GM21381 (cell line): ENCODE measurements around the gene RAD51AP1.

Source experiments
- ATAC-seq: cut with Tn5 transposase; IDR thresholded peaks from one replicate; pipeline ENCODE4 v1.9.1; 2021; ENCODE audit warnings: mild to moderate bottlenecking, moderate library complexity; ENCODE audit not compliant: unreplicated experiment

Gene RAD51AP1

DNA sequence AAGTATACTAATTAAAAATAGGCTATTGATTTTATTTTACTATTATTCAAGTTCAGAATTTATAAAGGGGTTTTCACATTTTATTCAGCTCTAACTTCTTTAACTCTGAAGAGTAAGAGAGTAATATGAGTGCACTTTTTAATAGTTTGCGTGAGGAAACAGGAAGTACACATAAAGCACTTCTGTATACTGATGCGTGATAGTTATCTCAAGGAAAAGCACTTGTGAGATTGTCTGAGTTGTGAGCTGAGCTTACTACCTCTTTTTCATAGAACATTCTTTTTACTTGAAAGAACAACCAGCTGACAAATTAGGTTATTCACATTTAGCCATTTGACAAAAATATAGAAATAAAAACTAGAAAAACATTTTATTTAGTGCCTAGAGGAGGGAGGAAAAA, 1.9 kb downstream of the RAD51AP1 start:
- no peak for ATAC-seq

DNA sequence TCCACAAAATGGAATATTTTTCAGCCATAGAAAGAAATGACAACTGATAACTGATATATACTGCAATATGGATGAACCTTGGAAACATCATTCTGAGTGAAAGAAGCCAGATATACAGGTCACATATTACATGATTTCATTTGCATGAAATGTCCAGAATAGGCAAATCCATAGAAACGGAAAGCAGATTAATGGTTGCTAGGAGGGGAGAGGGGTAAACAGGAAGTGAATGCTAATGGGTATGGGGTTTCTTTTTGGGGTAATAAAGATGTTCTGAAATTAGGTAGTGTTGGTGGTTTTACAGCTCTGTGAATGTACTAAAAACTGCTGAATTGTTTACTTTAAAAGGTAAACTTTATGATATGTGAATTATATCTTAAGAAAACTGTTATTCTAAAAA, 6.5 kb downstream of the RAD51AP1 start:
- ATAC-seq: no peak

DNA sequence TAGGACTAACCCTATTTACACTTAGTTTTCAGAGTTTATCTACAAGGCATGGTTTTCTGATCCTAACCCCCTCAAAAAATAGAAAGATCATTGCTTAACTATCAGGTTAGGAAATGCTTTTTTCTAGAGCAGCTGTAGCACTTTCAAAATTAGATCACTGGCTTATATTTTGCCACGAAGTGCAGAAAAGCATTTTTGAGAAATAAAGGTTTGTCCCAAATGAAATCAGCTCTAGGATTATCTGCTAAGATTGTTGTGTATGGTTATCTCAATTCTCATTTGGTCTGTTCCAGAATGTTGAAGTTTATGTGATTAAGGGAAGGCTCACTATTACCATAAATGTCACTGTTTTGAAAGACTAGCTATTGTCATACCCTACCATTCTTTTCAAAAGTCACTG, 13.5 kb downstream of the RAD51AP1 start:
- ATAC-seq: no peak

DNA sequence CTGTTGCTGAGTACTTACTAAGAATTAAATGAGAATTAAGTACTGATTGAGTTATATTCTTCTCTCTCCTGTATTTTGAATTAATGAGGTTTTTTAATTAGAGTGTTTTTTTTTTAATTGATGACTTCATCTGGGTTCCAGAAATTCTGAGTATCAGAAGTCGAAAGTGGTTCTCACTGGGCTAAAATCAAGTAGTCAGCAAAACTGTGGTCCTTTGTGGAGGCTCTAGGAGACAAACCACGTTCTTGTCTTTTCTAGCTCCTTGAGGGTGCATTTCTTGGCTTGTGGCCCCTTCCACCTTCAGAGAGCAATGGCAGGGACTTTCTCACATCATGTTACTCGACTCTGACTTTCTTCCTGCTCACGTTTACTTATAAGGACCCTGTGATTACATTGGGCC, 15.3 kb downstream of the RAD51AP1 start:
- ATAC-seq: no peak

DNA sequence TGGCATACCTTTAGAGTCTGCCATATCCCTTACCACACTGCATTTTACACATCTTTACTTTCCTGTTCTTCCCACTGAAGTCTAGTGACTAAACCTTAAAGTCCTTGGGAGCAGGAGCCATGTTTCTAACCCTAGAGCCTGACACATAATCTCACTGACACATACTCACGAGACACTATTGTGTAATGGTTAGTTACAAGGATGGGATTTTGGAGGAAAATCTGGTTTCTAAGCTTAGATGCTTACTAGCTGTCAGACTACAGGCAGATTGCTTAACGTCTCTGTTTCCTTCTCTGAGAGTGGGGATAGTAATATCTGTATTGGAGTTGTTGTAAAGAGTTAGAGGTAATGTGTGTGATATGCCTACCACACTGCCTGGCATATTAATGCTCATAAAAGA, 17.1 kb downstream of the RAD51AP1 start:
- no peak for ATAC-seq

DNA sequence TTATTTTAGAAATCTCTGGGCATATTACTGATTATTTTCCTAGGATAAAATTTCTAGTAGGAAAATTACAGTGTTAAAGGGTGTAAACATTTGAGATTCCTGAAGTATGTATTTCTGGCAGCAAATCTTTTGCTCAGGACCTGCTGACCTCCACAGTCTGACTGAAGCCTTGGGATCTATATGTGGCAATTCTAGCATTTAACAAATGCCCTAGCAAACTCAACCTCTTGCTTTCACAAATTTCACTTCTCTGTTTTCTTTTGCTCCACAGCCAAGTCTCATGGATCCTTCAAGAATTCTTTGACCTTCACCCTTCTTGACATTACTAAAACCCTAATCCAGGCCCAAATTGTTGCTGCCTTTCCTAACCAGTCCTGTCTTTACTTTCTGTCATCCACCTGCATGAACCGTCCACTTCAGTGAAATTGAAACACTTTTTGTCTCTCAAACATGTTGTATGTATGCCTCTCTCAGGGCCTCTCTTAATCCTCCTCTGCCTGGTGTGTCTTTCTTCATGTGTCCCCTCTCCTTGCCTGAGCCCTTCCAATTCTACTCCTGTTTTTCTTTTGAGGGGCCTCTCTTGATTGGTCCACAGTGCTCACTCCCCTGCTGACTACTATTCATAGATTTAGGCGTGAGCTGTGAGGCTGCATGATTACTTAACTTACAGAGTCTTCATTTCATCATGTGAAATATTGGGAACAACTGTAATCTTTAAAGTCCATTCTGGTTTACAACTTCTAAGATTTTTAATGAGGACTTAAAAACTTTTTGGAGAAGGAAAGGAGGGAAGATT, 18.2 kb downstream of the RAD51AP1 start:
- ATAC-seq: no peak

DNA sequence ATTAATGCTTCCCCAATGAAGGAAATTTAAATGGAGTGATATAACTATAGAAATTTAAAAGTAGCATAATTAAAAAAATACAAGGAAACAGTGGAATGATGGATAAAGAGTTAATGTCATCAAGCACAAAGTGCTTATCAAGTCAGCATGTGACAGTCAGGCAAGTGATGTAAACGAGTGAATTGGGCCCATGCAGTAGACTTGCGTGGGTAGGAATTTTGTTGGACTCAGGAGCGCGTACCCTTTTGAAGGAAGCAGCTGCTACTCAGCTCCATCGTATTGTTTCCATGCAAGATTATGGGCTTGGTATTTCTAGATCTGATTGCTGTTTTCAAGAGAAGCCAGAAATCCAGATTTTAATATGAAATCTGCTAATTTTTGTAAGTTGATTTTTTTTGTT, 18.9 kb downstream of the RAD51AP1 start:
- no peak for ATAC-seq

DNA sequence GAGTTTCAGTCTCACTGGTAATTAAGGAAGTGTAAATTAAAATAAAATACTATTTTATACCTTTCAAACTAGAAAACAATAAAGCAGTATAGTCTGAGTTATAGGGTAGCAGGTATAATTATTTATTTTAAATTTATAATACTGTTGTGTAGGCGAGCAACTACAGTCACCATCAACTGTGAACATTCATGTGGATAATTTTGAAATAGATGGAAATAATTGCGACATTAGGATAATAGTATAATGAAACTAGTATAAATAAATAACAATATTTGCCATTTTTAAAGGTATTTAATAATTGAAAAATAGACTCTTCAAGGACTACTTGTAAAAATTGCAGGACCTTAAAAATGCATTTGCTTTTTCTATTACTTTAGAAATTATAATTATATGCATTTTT, 19.5 kb downstream of the RAD51AP1 start:
- no peak for ATAC-seq

DNA sequence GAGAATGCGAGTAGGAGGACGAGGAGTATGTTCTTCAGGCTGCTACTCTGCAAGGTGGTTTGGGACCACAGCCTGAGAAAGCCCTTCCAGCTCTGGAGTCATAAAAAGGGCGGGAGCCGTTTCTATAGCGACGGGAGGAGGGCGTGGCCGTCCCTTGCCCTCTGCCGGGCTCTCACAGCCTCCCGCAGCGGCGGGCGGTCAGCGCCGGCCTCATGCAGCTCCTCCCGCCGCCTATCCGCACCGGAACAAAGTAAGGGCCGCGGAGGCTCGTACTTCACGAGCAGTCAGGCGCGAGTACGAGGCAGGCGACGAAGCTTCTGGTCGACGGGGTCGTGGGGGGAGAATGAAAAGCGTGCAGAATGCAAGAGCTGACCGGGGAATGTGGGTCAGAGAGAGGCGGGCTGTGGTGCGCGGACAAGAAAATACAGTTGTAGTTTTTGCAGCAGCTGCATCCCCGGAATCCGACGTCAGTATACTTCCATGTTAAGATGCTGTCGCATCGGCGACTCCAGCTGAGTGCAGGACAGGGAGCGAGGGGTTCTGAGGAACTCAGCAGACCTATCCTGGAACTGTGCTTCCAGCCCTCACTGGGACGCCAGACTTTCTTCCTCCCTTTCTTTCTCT, 23.5 kb downstream of the RAD51AP1 start, which contains the start of gene DYRK4:
TSS of gene DYRK4 (plus strand) at position 175 of the 624 bp plus-strand sequence. CDS start at position 213, 38 bp downstream.
- no peak for ATAC-seq

DNA sequence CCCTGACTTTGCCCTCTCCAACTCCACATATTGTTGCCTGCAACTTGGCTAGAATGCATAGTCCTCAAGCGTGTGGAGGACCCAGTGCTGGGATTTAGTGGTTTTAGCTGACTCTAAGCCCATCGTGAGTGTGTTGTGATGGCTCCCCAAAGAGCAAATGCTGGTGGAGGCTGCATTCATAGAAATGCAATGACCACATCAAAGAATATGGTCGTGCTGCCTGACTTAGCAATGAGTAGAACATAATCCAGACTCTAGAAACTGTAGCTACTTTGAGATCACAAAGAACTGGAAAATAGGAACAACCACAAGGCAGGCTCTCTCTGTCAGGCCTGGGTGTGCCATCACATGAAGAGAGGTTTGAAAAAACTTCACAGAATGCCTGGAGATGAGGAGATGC, 24.6 kb downstream of the RAD51AP1 start:
- ATAC-seq: no peak

DNA sequence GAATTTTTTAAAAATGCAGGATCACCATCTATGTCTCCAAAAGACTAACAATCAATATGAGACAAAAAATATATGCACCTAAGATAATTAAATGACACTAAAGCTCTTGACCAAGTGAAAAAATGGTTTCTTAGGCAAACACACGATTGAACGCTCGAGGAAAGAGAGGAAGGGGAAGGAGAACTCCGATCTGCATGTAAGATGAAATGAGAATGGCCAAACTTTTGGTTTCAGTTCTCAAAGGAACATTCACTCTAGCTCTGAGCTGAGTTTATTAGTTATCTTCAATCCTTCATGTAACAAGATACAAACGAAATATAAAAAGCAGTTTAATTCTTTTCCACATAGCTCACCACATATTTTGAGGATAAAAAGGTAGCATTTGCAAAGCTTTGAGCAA, 26.1 kb downstream of the RAD51AP1 start:
- peak; percentile 40 for ATAC-seq

DNA sequence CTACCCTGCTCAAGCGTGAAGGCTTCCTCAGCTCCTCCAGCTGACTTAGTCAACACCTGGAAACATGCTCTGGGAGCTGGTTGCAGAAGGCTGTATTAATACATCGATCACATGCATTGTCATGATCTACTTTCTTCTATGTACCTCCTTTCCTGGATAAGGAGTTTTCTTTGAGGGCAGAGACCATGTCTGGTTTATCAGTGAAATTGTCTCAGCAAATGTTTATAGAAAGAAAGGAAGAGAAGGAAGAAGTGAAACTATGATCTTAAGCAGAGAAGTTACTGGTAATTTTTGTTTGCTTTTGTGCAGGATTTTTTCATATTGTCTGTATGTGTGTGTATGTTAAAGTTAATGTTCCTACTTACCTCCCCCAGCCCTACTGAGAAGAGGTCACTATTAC, 27.8 kb downstream of the RAD51AP1 start:
- no peak for ATAC-seq

DNA sequence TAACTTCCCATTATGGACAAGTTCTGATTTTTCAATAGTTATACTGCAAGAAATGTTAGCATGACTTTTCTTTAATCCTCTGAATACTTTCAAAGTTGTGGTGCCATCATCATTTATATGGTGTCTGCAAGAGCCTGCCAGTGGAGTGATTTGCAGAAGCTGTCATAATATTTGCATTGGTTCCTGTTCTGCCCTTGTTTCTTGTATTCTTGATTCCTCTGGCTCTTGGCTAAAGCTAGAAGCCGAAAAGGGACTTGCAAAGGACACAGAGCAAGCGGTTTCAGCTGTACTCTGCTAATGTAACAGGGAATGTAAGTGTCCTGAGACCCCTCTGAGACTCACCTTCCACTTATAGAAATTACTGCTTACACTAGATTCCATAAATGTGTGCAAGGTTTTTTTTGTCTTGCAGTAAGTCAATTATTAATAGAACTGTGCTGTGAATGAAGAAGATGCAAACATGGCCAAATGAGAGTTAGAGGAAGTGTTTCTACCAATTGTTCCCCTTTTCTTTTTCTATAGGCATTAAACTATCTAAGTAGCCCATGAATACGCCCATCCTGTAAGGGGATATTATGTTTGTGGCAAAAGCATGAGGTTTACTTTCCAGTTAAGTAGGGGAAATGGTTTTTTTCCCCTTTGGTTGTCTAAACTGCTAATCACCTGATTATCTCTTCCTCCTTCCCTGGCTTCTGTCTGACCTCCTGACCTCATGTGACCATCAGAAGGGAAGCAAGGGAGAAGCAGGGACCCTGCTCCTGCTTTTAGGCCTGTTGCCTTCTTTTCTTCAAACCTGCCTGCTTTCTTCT, 28.6 kb downstream of the RAD51AP1 start:
- ATAC-seq: peak; percentile 55

DNA sequence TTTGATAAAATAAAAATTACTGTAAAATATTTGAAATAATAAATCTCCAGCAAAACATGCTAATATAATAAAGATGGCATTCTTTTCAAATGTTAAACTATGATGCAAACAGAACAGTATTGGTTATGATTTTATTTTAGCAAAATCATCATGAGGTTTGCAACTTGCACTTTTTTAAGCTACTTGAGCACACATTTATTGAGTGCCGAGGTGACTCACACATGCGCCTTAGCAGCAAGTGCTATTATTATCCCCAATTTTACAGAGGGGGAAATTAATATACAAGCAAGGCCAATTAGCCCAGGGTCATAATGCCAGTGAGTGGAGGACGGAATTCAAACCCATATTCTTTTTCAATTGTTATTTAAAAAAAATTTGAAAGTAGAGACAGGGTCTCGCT, 30.6 kb downstream of the RAD51AP1 start:
- ATAC-seq: no peak

DNA sequence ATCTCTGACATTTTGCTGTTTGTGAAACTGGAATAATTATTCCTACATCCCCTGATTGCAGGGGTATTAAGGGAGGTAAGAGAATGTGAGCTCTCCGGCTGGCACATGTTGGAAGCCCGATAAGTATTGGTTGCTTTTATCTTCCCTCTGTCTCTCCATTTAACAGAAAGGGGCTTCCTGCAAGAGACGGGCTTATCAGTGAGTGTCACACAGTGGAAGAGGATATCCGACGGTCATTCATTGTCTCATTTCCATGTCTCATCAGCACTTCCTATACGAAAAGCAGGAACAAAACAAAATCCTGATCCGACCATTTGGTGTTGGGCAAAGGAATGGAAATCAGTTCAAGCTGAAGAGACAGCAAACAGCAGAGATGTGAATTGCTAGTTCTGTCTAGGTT, 34.0 kb downstream of the RAD51AP1 start:
- ATAC-seq: no peak

DNA sequence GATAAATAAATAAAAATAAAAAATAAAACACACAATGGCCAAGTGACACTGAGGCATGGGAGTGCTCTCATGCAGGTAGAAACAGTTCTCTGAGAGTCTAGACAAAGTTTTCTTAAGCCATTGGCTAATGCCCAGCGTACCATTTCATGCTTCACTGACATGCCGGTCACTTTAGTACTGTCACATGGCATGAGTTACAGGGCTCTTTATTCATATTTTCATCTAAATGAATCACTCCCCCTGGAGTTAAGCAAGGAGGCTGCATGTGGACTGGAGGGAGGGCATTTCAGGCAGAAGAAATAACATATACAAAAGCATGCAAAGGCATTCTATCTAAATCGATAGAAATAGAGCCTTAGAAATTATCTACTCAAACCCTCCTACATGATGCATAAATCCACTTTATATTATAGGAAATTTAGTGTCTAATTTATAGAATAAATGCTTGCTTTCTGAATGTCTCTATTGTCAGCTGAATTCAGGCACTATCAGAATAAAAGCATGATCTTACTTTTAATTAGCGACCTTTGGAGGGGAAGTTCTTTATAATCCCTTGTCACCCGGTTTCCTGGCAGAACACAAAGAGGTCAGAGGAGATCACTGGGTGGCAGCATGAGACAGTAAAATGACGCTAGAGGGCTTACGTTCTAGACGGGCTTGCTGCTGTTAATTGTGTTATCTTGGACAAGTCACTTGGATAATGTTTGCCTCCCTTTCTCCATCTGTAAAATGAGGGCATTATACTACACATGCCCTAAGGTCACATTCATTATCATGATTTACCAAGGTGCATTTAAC, 40.8 kb downstream of the RAD51AP1 start:
- no peak for ATAC-seq

DNA sequence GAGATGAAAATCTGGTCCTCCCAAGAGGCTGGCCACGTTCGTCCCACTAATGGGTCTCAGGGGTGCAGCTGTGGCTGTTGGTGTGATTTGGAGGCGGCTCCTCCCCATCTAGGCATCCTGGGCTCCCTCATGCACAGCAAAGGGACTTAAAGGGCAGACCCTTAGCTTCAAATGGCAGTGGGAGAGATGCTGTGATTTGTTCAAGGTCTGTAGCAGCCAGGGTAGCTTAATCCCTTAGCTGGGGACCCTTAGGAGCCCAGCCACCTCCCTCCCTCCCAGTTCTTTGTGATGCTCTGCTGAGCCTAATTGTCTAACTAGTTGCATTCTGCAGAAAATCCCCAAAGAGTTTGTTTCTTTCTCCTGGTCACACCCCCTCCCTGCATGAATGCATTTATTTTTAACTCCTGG, 41.6 kb downstream of the RAD51AP1 start:
- ATAC-seq: no peak

DNA sequence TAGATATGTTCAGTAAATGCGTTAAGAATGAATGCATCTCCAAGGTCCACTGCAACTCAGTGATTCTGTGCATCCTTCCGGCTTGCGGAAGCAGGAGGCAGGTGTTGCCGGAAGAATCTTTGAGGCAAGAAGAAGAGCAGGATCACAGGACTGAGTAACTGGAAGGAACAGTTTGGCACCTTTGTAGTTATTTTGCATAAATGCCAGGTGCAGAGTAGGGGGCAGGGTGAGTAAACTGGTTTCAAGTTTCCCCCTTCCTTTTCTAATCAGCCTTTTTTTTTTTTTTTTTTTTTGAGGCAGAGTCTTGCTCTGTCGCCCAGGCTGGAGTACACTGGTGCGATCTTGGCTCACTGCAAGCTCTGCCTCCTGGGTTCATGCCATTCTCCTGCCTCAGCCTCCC, 45.6 kb downstream of the RAD51AP1 start:
- ATAC-seq: no peak

DNA sequence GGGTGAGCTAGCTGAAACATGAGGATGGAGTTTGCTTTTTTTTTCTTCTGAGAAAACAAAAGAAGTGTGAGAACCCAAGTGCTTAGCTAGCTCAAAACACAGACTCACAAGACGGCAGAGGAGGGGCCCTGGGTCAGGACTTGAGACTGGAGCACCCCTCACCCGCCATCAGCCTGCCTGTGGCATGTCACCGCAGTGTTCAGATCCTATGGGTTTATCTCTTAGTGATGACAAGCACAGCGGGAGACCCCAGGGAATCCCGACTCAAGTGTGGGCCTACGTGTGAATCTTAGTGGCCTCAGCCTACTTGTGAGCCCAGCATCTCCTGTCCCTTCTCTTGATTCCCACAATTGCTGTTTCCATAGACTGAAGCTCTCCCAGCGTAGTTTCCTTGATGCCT, 46.2 kb downstream of the RAD51AP1 start:
- no peak for ATAC-seq

DNA sequence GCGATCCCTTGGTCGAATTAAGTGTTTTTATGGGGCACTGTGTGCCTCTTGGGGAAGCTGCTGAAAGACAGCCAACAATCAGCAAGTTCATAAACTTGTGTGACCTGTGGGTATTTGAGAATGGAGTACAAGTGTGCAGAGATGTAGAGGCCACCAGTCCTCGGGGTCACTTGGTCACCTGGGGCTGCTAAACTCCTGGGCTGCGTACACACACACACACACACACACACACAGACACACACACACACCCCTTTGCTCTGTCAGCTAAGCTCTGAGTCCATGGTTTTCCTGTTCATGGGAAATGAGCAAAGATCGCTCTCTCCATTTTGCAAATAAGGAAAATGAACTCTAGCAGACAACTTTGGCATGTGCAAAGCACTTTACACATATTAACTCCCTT, 47.8 kb downstream of the RAD51AP1 start:
- no peak for ATAC-seq

DNA sequence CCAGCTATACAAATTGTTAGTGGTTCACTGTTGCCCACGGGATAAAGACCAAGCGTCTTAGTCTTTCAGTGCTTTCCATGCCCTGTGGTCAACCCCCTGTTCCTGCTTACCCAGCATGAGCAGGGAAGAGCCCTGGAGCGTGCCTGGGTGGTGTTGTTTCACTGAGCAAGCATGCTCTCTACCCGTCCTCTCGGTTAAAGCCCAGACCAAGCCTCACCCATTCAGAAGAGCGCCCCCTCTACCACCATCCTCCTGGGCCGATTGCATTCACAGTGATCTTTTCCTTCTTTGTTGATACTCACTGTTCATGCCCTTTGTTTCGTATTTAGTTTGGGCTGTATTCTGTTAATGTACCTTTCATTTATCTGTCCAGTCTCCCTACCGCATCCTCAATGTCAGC, 48.4 kb downstream of the RAD51AP1 start:
- no peak for ATAC-seq
